H9 (cell line): ENCODE results near the gene DTNB. TPM values are rescaled to one million over a fixed set of nuclear protein-coding genes. Genes with fewer than 3 reads are reported as not detected.

Source experiments
- DNase-seq: peaks from one replicate; pipeline ENCODE4 v3.0.0-alpha.2; 2017
- H2AFZ ChIP-seq: one replicate; pipeline ENCODE4 v1.6.1; 2013; ENCODE audit warnings: mild to moderate bottlenecking, low read length, control low read depth, moderate library complexity
- H2AK5ac ChIP-seq: 2 replicates; pipeline ENCODE4 v1.6.1; 2013; ENCODE audit warnings: low read length, control low read depth, mixed read lengths; ENCODE audit not compliant: insufficient read length
- H2BK120ac ChIP-seq: one replicate; pipeline ENCODE4 v1.6.1; 2013; ENCODE audit warnings: low read depth, mild to moderate bottlenecking, low read length, control low read depth, inconsistent platforms; ENCODE audit not compliant: poor library complexity, severe bottlenecking
- H2BK12ac ChIP-seq: 2 replicates; pipeline ENCODE4 v1.6.1; 2013; ENCODE audit warnings: low read length, control low read depth, mixed read lengths, low read depth; ENCODE audit not compliant: insufficient read length
- H2BK15ac ChIP-seq: 2 replicates; pipeline ENCODE4 v1.6.1; 2013; ENCODE audit warnings: low read depth, low read length, control low read depth
- H2BK20ac ChIP-seq: one replicate; pipeline ENCODE4 v1.6.1; 2013; ENCODE audit warnings: low read depth, mild to moderate bottlenecking, low read length, control low read depth, inconsistent platforms; ENCODE audit not compliant: poor library complexity, severe bottlenecking
- H2BK5ac ChIP-seq: 2 replicates; pipeline ENCODE4 v1.6.1; 2013; ENCODE audit warnings: low read length, control low read depth, mixed read lengths; ENCODE audit not compliant: insufficient read length
- H3K14ac ChIP-seq: 2 replicates; pipeline ENCODE4 v1.6.1; 2013; ENCODE audit warnings: low read length, control low read depth; ENCODE audit not compliant: insufficient read depth
- H3K18ac ChIP-seq: 2 replicates; pipeline ENCODE4 v1.6.1; 2013; ENCODE audit warnings: low read depth, mild to moderate bottlenecking, mixed read lengths, low read length, control low read depth; ENCODE audit not compliant: insufficient read length
- H3K23ac ChIP-seq: 2 replicates; pipeline ENCODE4 v1.6.1; 2013; ENCODE audit warnings: low read length, control low read depth, mixed read lengths, low read depth; ENCODE audit not compliant: insufficient read length
- H3K23me2 ChIP-seq: 2 replicates; pipeline ENCODE4 v1.6.1; 2013; ENCODE audit warnings: low read depth, mild to moderate bottlenecking, mixed read lengths, low read length, control low read depth; ENCODE audit not compliant: insufficient read length, poor library complexity, severe bottlenecking
- H3K27ac ChIP-seq: 2 replicates; pipeline ENCODE4 v1.5.1; 2013; ENCODE audit warnings: low read length, control low read depth, mixed read lengths, low read depth; ENCODE audit not compliant: insufficient read length
- H3K27me3 ChIP-seq: 2 replicates; pipeline ENCODE4 v1.6.1; 2013; ENCODE audit warnings: low read length, control low read depth, inconsistent platforms; ENCODE audit not compliant: insufficient read depth
- H3K4ac ChIP-seq: 2 replicates; pipeline ENCODE4 v1.6.1; 2013; ENCODE audit warnings: low read depth, mild to moderate bottlenecking, control low read depth, inconsistent platforms, low read length, moderate library complexity
- H3K4me1 ChIP-seq: 2 replicates; pipeline ENCODE4 v1.6.1; 2013; ENCODE audit warnings: low read length, control low read depth, inconsistent platforms; ENCODE audit not compliant: insufficient read depth
- H3K4me2 ChIP-seq: 2 replicates; pipeline ENCODE4 v1.6.1; 2013; ENCODE audit warnings: low read length, control low read depth, mixed read lengths; ENCODE audit not compliant: insufficient read length, insufficient read depth
- H3K56ac ChIP-seq: 2 replicates; pipeline ENCODE4 v1.6.1; 2013; ENCODE audit warnings: low read depth, mild to moderate bottlenecking, mixed read lengths, low read length, control low read depth; ENCODE audit not compliant: insufficient read length
- H3K79me1 ChIP-seq: 2 replicates; pipeline ENCODE4 v1.6.1; 2013; ENCODE audit warnings: low read depth, mild to moderate bottlenecking, moderate library complexity, low read length, control low read depth, inconsistent platforms; ENCODE audit not compliant: insufficient read depth, poor library complexity, severe bottlenecking
- H3K79me2 ChIP-seq: 2 replicates; pipeline ENCODE4 v1.6.1; 2013; ENCODE audit warnings: low read length, control low read depth, inconsistent platforms; ENCODE audit not compliant: insufficient read depth
- H3K9ac ChIP-seq: 2 replicates; pipeline ENCODE4 v1.6.1; 2013; ENCODE audit warnings: low read length, control low read depth, mixed read lengths; ENCODE audit not compliant: insufficient read length; ENCODE audit errors: extremely low read depth
- H3K9me3 ChIP-seq: one replicate; pipeline ENCODE4 v1.6.1; 2013; ENCODE audit warnings: low read depth, low read length, inconsistent platforms; ENCODE audit not compliant: control insufficient read depth
- H3T11ph ChIP-seq: one replicate; pipeline ENCODE4 v1.6.1; 2013; ENCODE audit warnings: mild to moderate bottlenecking, low read length, control low read depth, inconsistent platforms
- H4K20me1 ChIP-seq: one replicate; pipeline ENCODE4 v1.6.1; 2013; ENCODE audit not compliant: control insufficient read depth, insufficient read length, insufficient read depth
- H4K5ac ChIP-seq: 2 replicates; pipeline ENCODE4 v1.6.1; 2013; ENCODE audit warnings: low read depth, mild to moderate bottlenecking, mixed read lengths, low read length, control low read depth; ENCODE audit not compliant: insufficient read length
- H4K8ac ChIP-seq: replicated peaks from 2 replicates; pipeline ENCODE4 v1.6.1; 2013; ENCODE audit warnings: low read length, control low read depth, mixed read lengths, low read depth; ENCODE audit not compliant: insufficient read length
- H4K91ac ChIP-seq: 2 replicates; pipeline ENCODE4 v1.6.1; 2013; ENCODE audit warnings: low read depth, mild to moderate bottlenecking, moderate library complexity, mixed read lengths, low read length, control low read depth; ENCODE audit not compliant: insufficient read length
- H3K27ac Mint-ChIP-seq, 3 experiments: 2 replicates in 2 of 3; 3 replicates in 1 of 3; pipeline ENCODE4 v1.8.0; 2020 to 2021; ENCODE audit warnings: mixed read lengths in 3 of 3, mild to moderate bottlenecking in 1 of 3, moderate library complexity in 1 of 3
- H3K27me3 Mint-ChIP-seq: 2 replicates; pipeline ENCODE4 v1.8.0; 2021; ENCODE audit warnings: low read depth, mild to moderate bottlenecking, moderate library complexity, mixed read lengths
- H3K36me3 Mint-ChIP-seq, 3 experiments: 2 replicates in 2 of 3; 3 replicates in 1 of 3; pipeline ENCODE4 v1.8.0; 2020 to 2021; ENCODE audit warnings: low read depth in 3 of 3, mixed read lengths in 3 of 3; ENCODE audit not compliant: insufficient read depth in 1 of 3
- H3K4me1 Mint-ChIP-seq, 2 experiments: 2 replicates each; pipeline ENCODE4 v1.8.0; 2020; ENCODE audit warnings: mixed read lengths in 2 of 2
- H3K4me3 Mint-ChIP-seq, 2 experiments: 2 replicates in 1 of 2; 3 replicates in 1 of 2; pipeline ENCODE4 v1.8.0; 2020 to 2021; ENCODE audit warnings: mild to moderate bottlenecking in 2 of 2, mixed read lengths in 2 of 2, moderate library complexity in 1 of 2
- H3K9me3 Mint-ChIP-seq, 2 experiments: 2 replicates in 1 of 2; 3 replicates in 1 of 2; pipeline ENCODE4 v1.8.0; 2020; ENCODE audit warnings: mild to moderate bottlenecking in 2 of 2, mixed read lengths in 2 of 2, moderate library complexity in 1 of 2
- CTCF ChIP-seq: fragments of 200-600 bp; sonication (generic); conservative IDR thresholded peaks from 3 replicates; pipeline ENCODE4 v1.8.0; 2021; ENCODE audit warnings: antibody characterized with exemption, mild to moderate bottlenecking
- WGBS: extraction: QIAGEN DNeasy Blood & Tissue Kit; methylation state at CpG from one replicate; pipeline ENCODE4 v1.1.7; 2013; ENCODE audit warnings: missing lambda C conversion rate, low lambda C conversion rate, mixed read lengths; ENCODE audit not compliant: insufficient read length; ENCODE audit errors: extremely low coverage; 5-methylcytosine and 5-hydroxymethylcytosine counted together
- total RNA-seq: library from RNA; stranded (reverse); gene quantifications from 2 replicates; pipeline ENCODE4 v1.2.1, GENCODE V29; 2021

Gene DTNB
- total RNA-seq, 1 experiment from 2014 or later, result 26.7 TPM

- Histone ChIP-seq H4K5ac (no peak overlapping the region), H3K9me3 (no peaks in the 10 kb centered on the region), H3K56ac (no peak overlapping the region), H3K4me1 (no peaks in the 10 kb centered on the region), H3K18ac (no peak overlapping the region), H4K8ac (no peak overlapping the region), H2AK5ac (no peak overlapping the region), H4K91ac (no peak overlapping the region), H3K79me2 (no peaks in the 10 kb centered on the region), H3T11ph (no peak overlapping the region), H2BK20ac (no peak overlapping the region), H2BK12ac (no peak overlapping the region), H3K4me2 (no peak overlapping the region), H3K27ac (no peak overlapping the region), H3K14ac (no peak overlapping the region), H3K9ac (no peak overlapping the region), H3K23ac (no peak overlapping the region), H2BK5ac (no peak overlapping the region), H2AFZ (no peak overlapping the region), H2BK15ac (no peak overlapping the region), H4K20me1 (no peaks in the 10 kb centered on the region), H3K4ac (no peak overlapping the region), H3K79me1 (no peaks in the 10 kb centered on the region), H2BK120ac (no peak overlapping the region), H3K23me2 (no peaks in the 10 kb centered on the region), H3K27me3 (no peaks in the 10 kb centered on the region)
- H3K9me3 Mint-ChIP-seq, result peaks cover 9 to 17% of the 10 kb centered on the region in 2 experiments; a peak in 4 of 5 replicates
- H3K27me3 Mint-ChIP-seq, result no peaks in the 10 kb centered on the region
- H3K27ac Mint-ChIP-seq, result no peak overlapping the region
- peaks cover 20 to 27% (median 21%) of the 10 kb centered on the region in 3 experiments for H3K36me3 Mint-ChIP-seq
- H3K4me1 Mint-ChIP-seq, result no peaks in the 10 kb centered on the region
- TF ChIP-seq CTCF, result no peak
- WGBS, result no CpG with 5 or more reads among the region's 11 CpGs
- DNase-seq, result no peak
- H3K4me3 Mint-ChIP-seq, result no peak overlapping the region
Measured at GRCh38 chr2:25478736-25479135, 194.6 kb downstream of the DTNB start.
